HepG2 (cell line): Measurements from ENCODE around the gene ZNRF3. TPM values are rescaled to one million over a fixed set of nuclear protein-coding genes. Genes with fewer than 3 reads are reported as not detected.
A peak's percentile ranks its signal among the peaks of the same experiment; 100 is the strongest.
"Not testable (repeated sequence)": the region's sequence is repeated elsewhere in the genome, so short reads cannot be mapped to it uniquely, and the experiment has no call there.

Source experiments
- ATAC-seq: fragments of 200-7000 bp; cut with Tn5 transposase; 3 replicates; pipeline ENCODE4 v1.9.1; 2020; ENCODE audit warnings: mild to moderate bottlenecking, moderate library complexity
- BruUV-seq: library from RNA; stranded (reverse); fragments of 400-500 nt; replicated peaks from 2 replicates; lab custom pipeline; 2021; lab: Mats Ljungman, UMichigan
- CTCF ChIA-PET: fragments of 300-600 bp; formaldehyde crosslinking; extraction: SDS; loops from one replicate; lab custom pipeline; 2021; ENCODE audit warnings: low total read pairs, inconsistent platforms, low intra/inter-chr PET ratio; lab: Yijun Ruan, JAX
- POLR2A ChIA-PET: fragments of 350-600 bp; sonication (Branson Sonifier 250); formaldehyde crosslinking; loops from one replicate; lab custom pipeline; 2020; ENCODE audit warnings: antibody characterized with exemption, inconsistent platforms; lab: Yijun Ruan, JAX
- DNase-seq: peaks from one replicate; pipeline ENCODE4 v3.0.0-alpha.2; 2015; ENCODE audit warnings: low spot score
- FAIRE-seq: peaks from 3 replicates; lab custom pipeline; 2011; peaks lifted over from hg19 to GRCh38; lab: Jason Lieb, UNC
- H2AFZ ChIP-seq: one replicate; pipeline ENCODE4 v1.6.1; 2011; ENCODE audit warnings: low read length, inconsistent platforms
- H3K27ac ChIP-seq: fragments of 300-600 bp; 3 replicates; pipeline ENCODE4 v1.8.0; 2011; ENCODE audit warnings: mixed run types, mild to moderate bottlenecking, mixed read lengths, low read length, inconsistent platforms; ENCODE audit not compliant: insufficient read depth; ENCODE audit errors: extremely low read length
- H3K27me3 ChIP-seq, 2 experiments: fragments of 200-600 bp in 1 of 2; 2 replicates in 1 of 2; 3 replicates in 1 of 2; pipeline versions ENCODE4 v1.6.0 to v1.8.0; 2011; ENCODE audit warnings: low read length in 2 of 2, mild to moderate bottlenecking in 2 of 2, moderate library complexity in 2 of 2, inconsistent platforms in 1 of 2; ENCODE audit not compliant: insufficient read depth in 2 of 2, control insufficient read depth in 1 of 2
- H3K36me3 ChIP-seq, 2 experiments: fragments of 200-600 bp in 1 of 2; replicated peaks in 1 of 2; 2 replicates in 1 of 2; 3 replicates in 1 of 2; pipeline versions ENCODE4 v1.5.1 to v1.8.0; 2011; ENCODE audit warnings: low read length in 2 of 2, inconsistent platforms in 1 of 2; ENCODE audit not compliant: insufficient read depth in 2 of 2, control insufficient read depth in 1 of 2
- H3K4me1 ChIP-seq: 2 replicates; pipeline ENCODE4 v1.5.1; 2012; ENCODE audit warnings: low read length, inconsistent platforms; ENCODE audit not compliant: insufficient read depth
- H3K4me2 ChIP-seq: 2 replicates; pipeline ENCODE4 v1.6.0; 2011; ENCODE audit warnings: low read depth, low read length, inconsistent platforms
- H3K4me3 ChIP-seq, 3 experiments: fragments of 200-600 bp in 1 of 3; sonication (generic), shearing (Covaris generic) in 1 of 3; replicated peaks in 1 of 3; 2 replicates each; pipeline ENCODE4 v1.5.1; 2011 to 2016; ENCODE audit warnings: low read length in 3 of 3, inconsistent platforms in 2 of 3, low read depth in 2 of 3, mild to moderate bottlenecking in 2 of 3, control low read depth in 1 of 3, mixed read lengths in 1 of 3; ENCODE audit not compliant: insufficient read depth in 1 of 3
- H3K79me2 ChIP-seq: one replicate; pipeline ENCODE4 v1.6.1; 2011; ENCODE audit warnings: low read length, inconsistent platforms; ENCODE audit not compliant: insufficient read depth
- H3K9ac ChIP-seq: 2 replicates; pipeline ENCODE4 v1.6.0; 2011; ENCODE audit warnings: mild to moderate bottlenecking, low read depth, low read length, inconsistent platforms; ENCODE audit not compliant: insufficient read depth
- H3K9me3 ChIP-seq: 2 replicates; pipeline ENCODE4 v1.5.1; 2012; ENCODE audit warnings: mild to moderate bottlenecking, low read length
- H4K20me1 ChIP-seq: 2 replicates; pipeline ENCODE4 v1.6.0; 2011; ENCODE audit warnings: inconsistent platforms, mild to moderate bottlenecking, low read length, moderate library complexity; ENCODE audit not compliant: insufficient read depth
- ARNT ChIP-seq: fragments of 450-650 bp; IDR thresholded peaks from 2 replicates; pipeline ENCODE4 v1.6.1; 2017
- DNMT3B ChIP-seq: conservative IDR thresholded peaks from 2 replicates; pipeline ENCODE4 v1.6.1; 2016; ENCODE audit warnings: missing biosample characterization, control low read depth
- FOXA1 ChIP-seq, 2 experiments: fragments of 450-650 bp in 1 of 2; sonication (generic) in 1 of 2; formaldehyde crosslinking in 1 of 2; IDR thresholded peaks; 2 replicates each; pipeline versions ENCODE4 v1.4.0 to v1.6.1; 2016 to 2020; ENCODE audit warnings: missing genetic modification reagents in 1 of 2
- NFKBIZ ChIP-seq: IDR thresholded peaks from 2 replicates; pipeline ENCODE4 v1.6.1; 2018; ENCODE audit warnings: missing genetic modification reagents, missing compliant biosample characterization
- REST ChIP-seq, 2 experiments: IDR thresholded peaks; 2 replicates each; pipeline ENCODE4 v1.6.1; 2011 to 2012; ENCODE audit warnings: low read length in 2 of 2, borderline replicate concordance in 1 of 2, low read depth in 1 of 2, mild to moderate bottlenecking in 1 of 2, moderate library complexity in 1 of 2
- RXRA ChIP-seq: sonication (generic); formaldehyde crosslinking; IDR thresholded peaks from 2 replicates; pipeline ENCODE4 v1.5.1; 2020; ENCODE audit warnings: missing genetic modification reagents
- ZNF292 ChIP-seq: sonication (generic); formaldehyde crosslinking; IDR thresholded peaks from 2 replicates; pipeline ENCODE4 v1.8.1; 2022; ENCODE audit warnings: mild to moderate bottlenecking, low read depth, missing genetic modification reagents, borderline replicate concordance
- ZNF331 ChIP-seq: sonication (generic); formaldehyde crosslinking; IDR thresholded peaks from 2 replicates; pipeline ENCODE4 v1.4.0; 2020; ENCODE audit warnings: missing genetic modification reagents
- ZNF562 ChIP-seq: sonication (generic); formaldehyde crosslinking; IDR thresholded peaks from 2 replicates; pipeline ENCODE4 v1.8.0; 2022; ENCODE audit warnings: missing genetic modification reagents, borderline replicate concordance
- WGBS: methylation state at CpG from one replicate; pipeline ENCODE4 v1.1.6; 2017; ENCODE audit warnings: low lambda C conversion rate; 5-methylcytosine and 5-hydroxymethylcytosine counted together
- in situ Hi-C: cut with HindIII; loops from 2 replicates; pipeline ENCODE4 v1.10.0; 2017; ENCODE audit warnings: low pct_unique_long_range_greater_than_20kb; ENCODE audit not compliant: extremely low pct_ligation_motif_present
- intact Hi-C: fragments of 100-400 bp; cut with micrococcal nuclease; formaldehyde crosslinking; loops from one replicate; pipeline ENCODE4 v1.10.0; 2022; ENCODE audit not compliant: unreplicated experiment
- polyA plus RNA-seq, 8 experiments: library from polyadenylated mRNA; depleted of rRNA in 3 of 8; stranded (reverse) in 7 of 8; unstranded in 1 of 8; fragments of >200 nt; fragmentation: Illumina TruSeq in 4 of 8; extraction: Trizol in 4 of 8; gene quantifications; 2 replicates each; pipeline versions ENCODE4 v1.2.1 to v1.2.3, GENCODE V29; 2011 to 2016; ENCODE audit warnings: low read depth in 4 of 8, missing spikeins in 1 of 8, mixed read lengths in 1 of 8; ENCODE audit not compliant: insufficient read depth in 1 of 8
- total RNA-seq, 5 experiments: library from RNA; depleted of rRNA; stranded (reverse); fragments of >200 nt; fragmentation: Illumina TruSeq; extraction: Trizol; gene quantifications; 2 replicates each; pipeline ENCODE4 v1.2.3, GENCODE V29; 2016; ENCODE audit warnings: low read depth in 1 of 5
- TF ChIP-seq, protein P1 (sequence below): sonication (generic); formaldehyde crosslinking; IDR thresholded peaks from 2 replicates; pipeline ENCODE4 v1.5.1; 2020; ENCODE audit warnings: mild to moderate bottlenecking, moderate library complexity, missing genetic modification reagents

ZNRF3 gene
- total and polyA plus RNA-seq, 2 of the 13 experiments (the other 11 are each of a cell fraction or from before 2014, with no cell fraction given) = 20.3 to 36.7 TPM

DNA sequence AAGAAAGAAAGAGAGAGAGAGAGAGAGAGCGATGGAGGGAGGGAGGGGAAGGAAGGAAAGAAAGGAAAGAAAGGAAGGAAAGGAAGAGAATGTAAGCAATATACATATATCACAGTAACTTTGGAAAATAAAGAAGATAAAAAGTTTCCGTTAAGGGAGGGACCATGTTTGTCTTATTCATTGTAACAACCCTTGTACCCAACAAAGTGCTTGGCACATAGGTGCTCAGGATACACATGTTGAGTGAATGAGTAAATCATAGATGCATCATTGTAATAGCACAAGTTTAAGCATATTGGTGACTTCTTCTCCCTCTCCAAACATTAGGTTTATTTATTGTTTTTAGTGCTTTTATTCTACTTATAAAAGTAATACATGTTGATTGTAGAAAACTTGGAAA lies 39.7 kb upstream of the ZNRF3 start (continued):
- TF ChIP-seq ZNF292 (no peak), ARNT (no peak), DNMT3B (no peak)

DNA sequence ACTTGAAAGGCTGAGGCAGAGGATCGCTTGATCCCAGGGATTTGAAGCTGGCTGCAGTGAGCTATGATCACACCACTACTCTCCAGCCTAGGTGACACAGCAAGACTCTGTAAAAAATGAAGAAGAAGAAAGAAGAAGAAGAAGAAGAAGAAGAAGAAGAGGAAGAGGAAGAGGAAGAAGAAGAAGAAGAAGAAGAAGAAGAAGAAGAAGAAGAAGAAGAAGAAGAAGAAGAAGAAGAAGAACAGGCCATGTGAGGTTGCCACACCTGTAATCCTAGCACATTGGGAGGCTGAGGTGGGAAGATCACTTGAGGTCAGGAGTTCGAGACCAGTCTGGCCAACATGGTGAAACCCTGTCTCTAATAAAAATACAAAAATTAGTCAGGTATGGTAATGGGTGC lies 39.1 kb upstream of the ZNRF3 start:
- H3K36me3 ChIP-seq, BruUV-seq, H4K20me1 ChIP-seq, intact Hi-C loops, H3K79me2 ChIP-seq, H2AFZ ChIP-seq, in situ Hi-C loops, H3K4me2 ChIP-seq, H3K27ac ChIP-seq, H3K9me3 ChIP-seq, POLR2A ChIA-PET, CTCF ChIA-PET, H3K4me3 ChIP-seq, DNase-seq, H3K27me3 ChIP-seq, ATAC-seq, FAIRE-seq, H3K9ac ChIP-seq: not testable (repeated sequence)
- 85% methylated on average over 2 of the region's 2 CpGs for WGBS
- peaks cover 18% of the 10 kb centered on the region for H3K4me1 ChIP-seq

- no peaks in the 10 kb centered on the region for H3K36me3 ChIP-seq
- H3K9ac ChIP-seq = no peak overlapping the region
- 93% methylated on average over 2 of the region's 2 CpGs for WGBS
- H3K4me2 ChIP-seq = no peak overlapping the region
- no peak overlapping the region for H2AFZ ChIP-seq
- no TSS peak for BruUV-seq
- CTCF ChIA-PET = no interaction called here
- no peak overlapping the region for H3K4me3 ChIP-seq
- no peak for DNase-seq
- intact Hi-C loops (no loop called here), in situ Hi-C loops (no loop called here)
- H3K27me3 ChIP-seq = no peaks in the 10 kb centered on the region
- no peaks in the 10 kb centered on the region for H3K4me1 ChIP-seq
- no peak overlapping the region for H3K27ac ChIP-seq
- ATAC-seq = no peak
- TF ChIP-seq, protein P1, sequence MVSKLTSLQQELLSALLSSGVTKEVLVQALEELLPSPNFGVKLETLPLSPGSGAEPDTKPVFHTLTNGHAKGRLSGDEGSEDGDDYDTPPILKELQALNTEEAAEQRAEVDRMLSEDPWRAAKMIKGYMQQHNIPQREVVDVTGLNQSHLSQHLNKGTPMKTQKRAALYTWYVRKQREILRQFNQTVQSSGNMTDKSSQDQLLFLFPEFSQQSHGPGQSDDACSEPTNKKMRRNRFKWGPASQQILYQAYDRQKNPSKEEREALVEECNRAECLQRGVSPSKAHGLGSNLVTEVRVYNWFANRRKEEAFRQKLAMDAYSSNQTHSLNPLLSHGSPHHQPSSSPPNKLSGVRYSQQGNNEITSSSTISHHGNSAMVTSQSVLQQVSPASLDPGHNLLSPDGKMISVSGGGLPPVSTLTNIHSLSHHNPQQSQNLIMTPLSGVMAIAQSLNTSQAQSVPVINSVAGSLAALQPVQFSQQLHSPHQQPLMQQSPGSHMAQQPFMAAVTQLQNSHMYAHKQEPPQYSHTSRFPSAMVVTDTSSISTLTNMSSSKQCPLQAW (CRISPR knock-in tag) = no peak
- no peak for TF ChIP-seq ZNF331 (CRISPR knock-in tag)
- TF ChIP-seq NFKBIZ (CRISPR knock-in tag) = no peak
- TF ChIP-seq FOXA1 (IDR thresholded peaks at IDR 0.05) = no peak
- no peak for TF ChIP-seq FOXA1 (CRISPR knock-in tag; IDR thresholded peaks at IDR 0.05)
- peak; percentile 69; the same call in 1 of the 2 replicates for TF ChIP-seq ZNF562 (CRISPR knock-in tag)
- no peak for TF ChIP-seq RXRA
- TF ChIP-seq REST (IDR thresholded peaks at IDR 0.05; ENCODE audit: borderline replicate concordance in 1 of 2, low read depth in 1 of 2, low read length in 2 of 2) = no peak
- POLR2A ChIA-PET = no interaction called here
- no peaks in the 10 kb centered on the region for H4K20me1 ChIP-seq
- no peaks in the 10 kb centered on the region for H3K79me2 ChIP-seq
- FAIRE-seq = no peak
- H3K9me3 ChIP-seq = peaks cover 6% of the 10 kb centered on the region
Observed at GRCh38 chr22:28846994-28847393, 36.4 kb upstream of the ZNRF3 start.
